CD14-positive monocyte (primary cell): Measurements from ENCODE around the gene APOC1. TPM values are rescaled to one million over a fixed set of nuclear protein-coding genes. Genes with fewer than 3 reads are reported as not detected.

ENCODE experiments used
- DNase-seq, 3 donors: peaks; one replicate each; pipeline ENCODE4 v3.0.0-alpha.2; 2011 to 2022
- H2AFZ ChIP-seq: 2 replicates; pipeline ENCODE4 v1.6.0; 2012; ENCODE audit warnings: mild to moderate bottlenecking, low read depth, low read length, inconsistent platforms; ENCODE audit not compliant: insufficient read depth, poor library complexity, severe bottlenecking
- H3K27ac ChIP-seq, 2 donors: 1 replicate in 1 of 2; 2 replicates in 1 of 2; pipeline ENCODE4 v1.5.1; 2012 to 2013; ENCODE audit warnings: low read length in 2 of 2, control low read depth in 1 of 2, inconsistent platforms in 1 of 2, low read depth in 1 of 2, mild to moderate bottlenecking in 1 of 2
- H3K27me3 ChIP-seq, 2 donors: one replicate each; pipeline versions ENCODE4 v1.6.0 to v1.6.1; 2011 to 2013; ENCODE audit warnings: low read length in 2 of 2; ENCODE audit not compliant: control insufficient read depth in 2 of 2, insufficient read depth in 2 of 2
- H3K36me3 ChIP-seq, 2 donors: replicated peaks in 1 of 2; 1 replicate in 1 of 2; 2 replicates in 1 of 2; pipeline versions ENCODE4 v1.5.1 to v1.6.1; 2012 to 2013; ENCODE audit warnings: low read length in 2 of 2, control low read depth in 1 of 2, inconsistent platforms in 1 of 2, mild to moderate bottlenecking in 1 of 2; ENCODE audit not compliant: insufficient read depth in 2 of 2, control insufficient read depth in 1 of 2
- H3K4me1 ChIP-seq, 2 donors: 1 replicate in 1 of 2; 2 replicates in 1 of 2; pipeline versions ENCODE4 v1.5.1 to v1.6.1; 2012 to 2013; ENCODE audit warnings: low read length in 2 of 2, control low read depth in 1 of 2, inconsistent platforms in 1 of 2, mild to moderate bottlenecking in 1 of 2, moderate library complexity in 1 of 2; ENCODE audit not compliant: insufficient read depth in 2 of 2, control insufficient read depth in 1 of 2
- H3K4me2 ChIP-seq: replicated peaks from 2 replicates; pipeline ENCODE3; 2012; ENCODE audit warnings: low read length, moderate library complexity, mild to moderate bottlenecking; ENCODE audit not compliant: poor library complexity, severe bottlenecking; ENCODE audit errors: extremely low read depth
- H3K4me3 ChIP-seq, 3 experiments: fragments of 200-600 bp in 1 of 3; sonication (generic) in 1 of 3; replicated peaks in 1 of 3; 1 replicate in 2 of 3; 2 replicates in 1 of 3; pipeline ENCODE4 v1.5.1; 2011 to 2013; ENCODE audit warnings: low read length in 3 of 3, mild to moderate bottlenecking in 3 of 3, control low read depth in 2 of 3, low read depth in 2 of 3, inconsistent platforms in 1 of 3, moderate library complexity in 1 of 3
- H3K79me2 ChIP-seq: 2 replicates; pipeline ENCODE4 v1.6.0; 2012; ENCODE audit warnings: mild to moderate bottlenecking, control low read depth, inconsistent platforms, low read length, moderate library complexity; ENCODE audit not compliant: insufficient read depth
- H3K9ac ChIP-seq: 2 replicates; pipeline ENCODE4 v1.6.0; 2017; ENCODE audit warnings: low read length, mild to moderate bottlenecking; ENCODE audit not compliant: insufficient read depth, poor library complexity, severe bottlenecking
- H3K9me3 ChIP-seq, 2 donors: replicated peaks in 1 of 2; 1 replicate in 1 of 2; 2 replicates in 1 of 2; pipeline versions ENCODE4 v1.5.1 to v1.6.1; 2012 to 2013; ENCODE audit warnings: low read length in 2 of 2, control low read depth in 1 of 2; ENCODE audit not compliant: control insufficient read depth in 1 of 2, insufficient read depth in 1 of 2
- H4K20me1 ChIP-seq: 2 replicates; pipeline ENCODE4 v1.6.0; 2012; ENCODE audit warnings: mild to moderate bottlenecking, low read length, control low read depth, moderate library complexity; ENCODE audit not compliant: insufficient read depth
- H3K27ac Mint-ChIP-seq, 7 donors: one replicate each; pipeline ENCODE4 v1.8.0; 2020; ENCODE audit warnings: mild to moderate bottlenecking in 7 of 7, mixed read lengths in 7 of 7, moderate library complexity in 6 of 7, inconsistent platforms in 2 of 7
- H3K27me3 Mint-ChIP-seq, 3 donors: one replicate each; pipeline ENCODE4 v1.8.0; 2021 to 2022; ENCODE audit warnings: low read depth in 3 of 3, mild to moderate bottlenecking in 3 of 3, mixed read lengths in 3 of 3, moderate library complexity in 3 of 3, inconsistent platforms in 1 of 3
- H3K36me3 Mint-ChIP-seq, 2 donors: one replicate each; pipeline ENCODE4 v1.8.0; 2020; ENCODE audit warnings: mixed read lengths in 2 of 2, inconsistent platforms in 1 of 2, mild to moderate bottlenecking in 1 of 2
- H3K4me1 Mint-ChIP-seq: one replicate; pipeline ENCODE4 v1.8.0; 2020; ENCODE audit warnings: mild to moderate bottlenecking, mixed read lengths
- H3K4me3 Mint-ChIP-seq, 2 donors: one replicate each; pipeline ENCODE4 v1.8.0; 2020; ENCODE audit warnings: mild to moderate bottlenecking in 2 of 2, mixed read lengths in 2 of 2, moderate library complexity in 1 of 2
- H3K9me3 Mint-ChIP-seq, 7 donors: one replicate each; pipeline ENCODE4 v1.8.0; 2020 to 2022; ENCODE audit warnings: mixed read lengths in 7 of 7, mild to moderate bottlenecking in 6 of 7, moderate library complexity in 6 of 7, inconsistent platforms in 2 of 7
- CTCF ChIP-seq: fragments of 200-600 bp; IDR thresholded peaks from one replicate; pipeline ENCODE4 v1.8.0; 2022; ENCODE audit warnings: antibody characterized with exemption, mild to moderate bottlenecking
- WGBS: methylation state at CpG from one replicate; pipeline ENCODE4 v1.1.5; 2013; ENCODE audit warnings: missing lambda C conversion rate; ENCODE audit not compliant: insufficient coverage; 5-methylcytosine and 5-hydroxymethylcytosine counted together
- intact Hi-C, 2 donors: fragments of 100-400 bp; cut with micrococcal nuclease; formaldehyde crosslinking; loops; one replicate each; pipeline versions ENCODE4 v1.15.0 to v1.15.1; 2023
- polyA plus RNA-seq, 3 donors: library from polyadenylated mRNA; depleted of rRNA in 1 of 3; unstranded in 2 of 3; stranded (reverse) in 1 of 3; fragments of 300-500 nt in 2 of 3; fragments of >200 nt in 1 of 3; fragmentation: Illumina TruSeq in 2 of 3; gene quantifications; 1 replicate in 2 of 3; 2 replicates in 1 of 3; pipeline ENCODE4 v1.2.3, GENCODE V29; 2012 to 2021

APOC1 gene
- polyA plus RNA-seq, 3 donors, result 0.20 TPM; not detected in 2

- H3K79me2 ChIP-seq, result peaks cover 74% of the 10 kb centered on the region
- H2AFZ ChIP-seq, result no peak overlapping the region
- H3K27ac Mint-ChIP-seq, result peak overlapping the region in 3 of 7 donors; percentile 29 to 58 (median 40)
- H3K4me1 Mint-ChIP-seq, result peaks cover 25% of the 10 kb centered on the region
- H3K4me1 ChIP-seq, result peaks cover 7 to 15% of the 10 kb centered on the region in 2 donors
- no peaks in the 10 kb centered on the region for H3K27me3 ChIP-seq
- no peak overlapping the region for H3K4me3 Mint-ChIP-seq
- no peak overlapping the region for H3K4me3 ChIP-seq
- H3K9me3 Mint-ChIP-seq, result no peaks in the 10 kb centered on the region
- intact Hi-C loops, result no loop called here
- H3K4me2 ChIP-seq, result no peak overlapping the region
- DNase-seq, result no peak
- 93% methylated on average over 6 of the region's 8 CpGs for WGBS
- peaks cover 66% of the 10 kb centered on the region for H4K20me1 ChIP-seq
- no peak for TF ChIP-seq CTCF
- H3K9ac ChIP-seq, result no peak overlapping the region
- H3K9me3 ChIP-seq, result no peaks in the 10 kb centered on the region
- peaks cover 39 to 63% of the 10 kb centered on the region in 2 donors for H3K36me3 Mint-ChIP-seq
- peak overlapping the region in 1 of 2 donors; percentile 44 for H3K27ac ChIP-seq
- H3K36me3 ChIP-seq, result peaks cover 39 to 59% of the 10 kb centered on the region in 2 donors
- no peaks in the 10 kb centered on the region for H3K27me3 Mint-ChIP-seq
Observed at GRCh38 chr19:44960906-44961728, 46.7 kb downstream of the APOC1 start.

- Mint-ChIP-seq H3K4me1 (peaks cover 18% of the 10 kb centered on the region), H3K9me3 (no peaks in the 10 kb centered on the region), H3K36me3 (peaks cover 44 to 70% of the 10 kb centered on the region in 2 donors), H3K27me3 (no peaks in the 10 kb centered on the region), H3K27ac (peak overlapping the region in 2 of 7 donors; percentile 29 to 40), H3K4me3 (no peak overlapping the region)
- Histone ChIP-seq H3K79me2 (peaks cover 67% of the 10 kb centered on the region), H3K4me3 (no peak overlapping the region), H3K4me2 (no peak overlapping the region), H3K36me3 (peaks cover 41 to 66% of the 10 kb centered on the region in 2 donors), H2AFZ (no peak overlapping the region), H3K4me1 (peaks cover under 1 to 8% of the 10 kb centered on the region in 2 donors), H3K9ac (no peak overlapping the region), H3K27me3 (no peaks in the 10 kb centered on the region), H4K20me1 (peaks cover 59% of the 10 kb centered on the region), H3K9me3 (no peaks in the 10 kb centered on the region), H3K27ac (peak overlapping the region in 1 of 2 donors; percentile 44)
- no peak for TF ChIP-seq CTCF
- intact Hi-C loops, result no loop called here
- 100% methylated on average over 5 of the region's 8 CpGs for WGBS
- no peak for DNase-seq
Observed at GRCh38 chr19:44961821-44962220, 47.4 kb downstream of the APOC1 start.
